Panc1 (cell line): ENCODE data around the gene NXPE3. TPM values are rescaled to one million over a fixed set of nuclear protein-coding genes. Genes with fewer than 3 reads are reported as not detected.
A peak's percentile ranks its signal among the peaks of the same experiment; 100 is the strongest.

Experiments used
- ATAC-seq: fragments of 200-7000 bp; cut with Tn5 transposase; 2 replicates; pipeline ENCODE4 v1.9.1; 2020; ENCODE audit warnings: mild to moderate bottlenecking, moderate library complexity
- BruUV-seq: library from RNA; stranded (reverse); fragments of 400-500 nt; replicated peaks from 2 replicates; lab custom pipeline; 2021; lab: Mats Ljungman, UMichigan
- CTCF ChIA-PET: fragments of 300-600 bp; sonication (Branson Sonifier 250); formaldehyde crosslinking; loops from one replicate; lab custom pipeline; 2022; ENCODE audit warnings: antibody characterized with exemption; lab: Charles Lee
- POLR2A ChIA-PET: fragments of 300-600 bp; sonication (Branson Sonifier 250); formaldehyde crosslinking; loops from one replicate; lab custom pipeline; 2022; ENCODE audit warnings: antibody characterized with exemption; lab: Charles Lee
- DNase-seq: peaks from one replicate; pipeline ENCODE4 v3.0.0-alpha.2; 2010; ENCODE audit warnings: low read depth, low spot score
- H3K27ac ChIP-seq: 2 replicates; pipeline ENCODE4 v1.5.1; 2011; ENCODE audit warnings: mild to moderate bottlenecking, low read length, inconsistent platforms
- H3K27me3 ChIP-seq: fragments of 200-500 bp; sonication (Bioruptor generic); 2 replicates; pipeline ENCODE4 v1.6.0; 2014; ENCODE audit warnings: low read length, inconsistent platforms; ENCODE audit not compliant: control insufficient read depth, insufficient read depth
- H3K36me3 ChIP-seq: fragments of 200-500 bp; sonication (Bioruptor generic); 2 replicates; pipeline ENCODE4 v1.5.1; 2014; ENCODE audit warnings: inconsistent platforms, mild to moderate bottlenecking, low read length, moderate library complexity; ENCODE audit not compliant: control insufficient read depth, insufficient read depth
- H3K4me1 ChIP-seq: 2 replicates; pipeline ENCODE4 v1.5.1; 2011; ENCODE audit warnings: inconsistent platforms, mild to moderate bottlenecking, low read length, moderate library complexity; ENCODE audit not compliant: control insufficient read depth, insufficient read depth
- H3K4me3 ChIP-seq, 2 experiments: 2 replicates each; pipeline ENCODE4 v1.5.1; 2011 to 2012; ENCODE audit warnings: low read depth in 2 of 2, low read length in 2 of 2, mild to moderate bottlenecking in 2 of 2, inconsistent platforms in 1 of 2, moderate library complexity in 1 of 2
- H3K9me3 ChIP-seq: fragments of 200-500 bp; sonication (Bioruptor generic); 2 replicates; pipeline ENCODE4 v1.5.1; 2014; ENCODE audit warnings: low read depth, mild to moderate bottlenecking, inconsistent platforms, low read length, moderate library complexity; ENCODE audit not compliant: control insufficient read depth, insufficient read depth
- CTCF ChIP-seq: fragments of 450-650 bp; IDR thresholded peaks from 2 replicates; pipeline ENCODE4 v1.5.1; 2017; ENCODE audit warnings: mild to moderate bottlenecking
- POLR2AphosphoS5 ChIP-seq: IDR thresholded peaks from 2 replicates; pipeline ENCODE4 v1.6.1; 2012; ENCODE audit warnings: mild to moderate bottlenecking, low read depth, low read length, moderate library complexity
- REST ChIP-seq, 2 experiments: IDR thresholded peaks; 2 replicates each; pipeline ENCODE4 v1.6.1; 2011 to 2012; ENCODE audit warnings: low read depth in 2 of 2, control low read depth in 1 of 2, low read length in 1 of 2, mild to moderate bottlenecking in 1 of 2, moderate library complexity in 1 of 2; ENCODE audit not compliant: insufficient read depth in 1 of 2
- SIN3A ChIP-seq: IDR thresholded peaks from 2 replicates; pipeline ENCODE4 v1.6.1; 2012; ENCODE audit warnings: low read depth, mild to moderate bottlenecking, low read length, moderate library complexity, borderline replicate concordance; ENCODE audit not compliant: insufficient read depth
- TCF7L2 ChIP-seq: IDR thresholded peaks from 2 replicates; pipeline ENCODE4 v1.6.1; 2011; ENCODE audit warnings: mild to moderate bottlenecking, low read depth, low read length, inconsistent platforms
- in situ Hi-C: cut with HindIII; loops from 2 replicates; pipeline ENCODE4 v1.10.0; 2016; ENCODE audit warnings: low sequenced_read_pairs, low pct_unique_long_range_greater_than_20kb
- intact Hi-C: fragments of 100-400 bp; cut with micrococcal nuclease; formaldehyde crosslinking; loops from one replicate; pipeline ENCODE4 v1.10.0; 2022; ENCODE audit not compliant: unreplicated experiment
- total RNA-seq: library from RNA; stranded (reverse); gene quantifications from one replicate; pipeline ENCODE4 v1.2.1, GENCODE V29; 2021; ENCODE audit not compliant: unreplicated experiment

NXPE3 gene
- total RNA-seq, 1 experiment from 2014 or later = 30.4 TPM

GRCh38 chr3:101829437-101829830 lies 50.4 kb downstream of the NXPE3 start:
- BruUV-seq = no TSS peak
- in situ Hi-C loops = no loop called here

GRCh38 chr3:101829874-101830273 lies 50.9 kb downstream of the NXPE3 start:
- no peak overlapping the region for H3K4me3 ChIP-seq
- in situ Hi-C loops = no loop called here
- CTCF ChIA-PET = no interaction called here
- no peaks in the 10 kb centered on the region for H3K9me3 ChIP-seq
- no peaks in the 10 kb centered on the region for H3K36me3 ChIP-seq
- TF ChIP-seq CTCF = no peak
- TF ChIP-seq REST (IDR thresholded peaks at IDR 0.05; ENCODE audit: insufficient read depth in 1 of 2, low read depth in 2 of 2, low read length in 1 of 2) = no peak
- TF ChIP-seq POLR2AphosphoS5 = no peak
- TF ChIP-seq SIN3A = no peak
- no peak for TF ChIP-seq TCF7L2
- no peak overlapping the region for H3K27ac ChIP-seq
- H3K4me1 ChIP-seq = peaks cover 22% of the 10 kb centered on the region
- ATAC-seq (no peak), DNase-seq (no peak)
- POLR2A ChIA-PET = interaction anchor here (0.5 kb wide), 1 partner anchor 39 kb away, joined by 4 read pairs; no protein-coding TSS in a partner anchor
- intact Hi-C loops = no loop called here
- BruUV-seq = no TSS peak
- no peaks in the 10 kb centered on the region for H3K27me3 ChIP-seq

More at GRCh38 chr3:101829437-101829830, 50.4 kb downstream of the NXPE3 start:
- ATAC-seq = no peak
- no peak for TF ChIP-seq POLR2AphosphoS5
- no peak for TF ChIP-seq REST (IDR thresholded peaks at IDR 0.05; ENCODE audit: insufficient read depth in 1 of 2, low read depth in 2 of 2, low read length in 1 of 2)
- TF ChIP-seq TCF7L2 = no peak
- no peak for TF ChIP-seq SIN3A
- no peak for TF ChIP-seq CTCF
- Histone ChIP-seq H3K4me1 (peaks cover 22% of the 10 kb centered on the region), H3K27me3 (no peaks in the 10 kb centered on the region), H3K9me3 (no peaks in the 10 kb centered on the region), H3K36me3 (no peaks in the 10 kb centered on the region), H3K27ac (peak overlapping the region; percentile 81; the same call in 1 of the 2 replicates), H3K4me3 (peak overlapping the region in 1 of 2 experiments; percentile 89; a peak in 2 of 4 replicates)
- POLR2A ChIA-PET = interaction anchor here (0.5 kb wide), 1 partner anchor 39 kb away, joined by 4 read pairs; no protein-coding TSS in a partner anchor
- intact Hi-C loops = no loop called here
- CTCF ChIA-PET = no interaction called here
- DNase-seq = no peak
